ENCODE results near the gene ACAN. TPM values are rescaled to one million over a fixed set of nuclear protein-coding genes. Genes with fewer than 3 reads are reported as not detected.
A peak's percentile ranks its signal among the peaks of the same experiment; 100 is the strongest.

ACAN gene
- total and polyA plus RNA-seq, 10 of the 15 experiments (the other 5 are each of a cell fraction or from before 2014, with no cell fraction given): not detected

- Histone ChIP-seq H2AFZ (ENCODE audit: control insufficient read depth, low read depth, low read length) (no peak overlapping the region), H3K9ac (ENCODE audit: control insufficient read depth, insufficient read depth, low read length) (no peak overlapping the region), H3K79me2 (ENCODE audit: control insufficient read depth, insufficient read depth, low read length) (no peaks in the 10 kb centered on the region), H3K4me3 (no peak overlapping the region), H3K27ac (ENCODE audit: control insufficient read depth, insufficient read depth) (no peak overlapping the region), H3K4me2 (ENCODE audit: control insufficient read depth, insufficient read depth) (no peak overlapping the region), H3K27me3 (replicated peaks in 1 of 2; ENCODE audit: control insufficient read depth in 2 of 2, insufficient read depth in 2 of 2, low read length in 1 of 2) (no peaks in the 10 kb centered on the region; a peak in 2 of 4 replicates), H3K36me3 (ENCODE audit: control insufficient read depth in 2 of 2, insufficient read depth in 2 of 2, low read length in 1 of 2) (no peaks in the 10 kb centered on the region), H4K20me1 (ENCODE audit: control insufficient read depth, insufficient read depth) (no peaks in the 10 kb centered on the region), H3K9me3 (replicated peaks; ENCODE audit: control insufficient read depth, insufficient read depth, low read length) (no peaks in the 10 kb centered on the region), H3K4me1 (ENCODE audit: control insufficient read depth, insufficient read depth, low read length) (no peaks in the 10 kb centered on the region)
- in situ Hi-C loops (cut with MboI) (no loop called here), intact Hi-C loops (cut with micrococcal nuclease; ENCODE audit: unreplicated experiment) (no loop called here)
- no TSS peak for BruUV-seq (replicated peaks)
- CTCF ChIA-PET: no interaction called here
- SMC1A ChIA-PET (ENCODE audit: uncharacterized antibody, unreplicated experiment): interaction anchor here (0.6 kb wide), 1 partner anchor 18 kb away, joined by 3 read pairs; no protein-coding TSS in a partner anchor
- RAD21 ChIA-PET (ENCODE audit: unreplicated experiment): no interaction called here
- no peak for ATAC-seq
- WGBS (ENCODE audit: insufficient coverage, insufficient replicate concordance, low lambda C conversion rate, missing lambda C conversion rate): 0% methylated on average over 1 of the region's 1 CpG
- DNase-seq (ENCODE audit: low read depth, low spot score): no peak
- no peak for FAIRE-seq
- POLR2A ChIA-PET: no interaction called here
- TF ChIP-seq KAT2A (conservative IDR thresholded peaks at IDR 0.05; ENCODE audit: control insufficient read depth, low read depth, low read length): no peak
- TF ChIP-seq POU2F2 (IDR thresholded peaks at IDR 0.05; ENCODE audit: borderline replicate concordance, low read depth, low read length): peak; percentile 78; the same call in 1 of the 3 replicates
- TF ChIP-seq ZBTB40 (IDR thresholded peaks at IDR 0.05; ENCODE audit: borderline replicate concordance): peak; percentile 77
Observed at GRCh38 chr15:88841236-88841635, 38.0 kb downstream of the ACAN start.

- 19% methylated on average over 4 of the region's 4 CpGs for WGBS (ENCODE audit: insufficient coverage, insufficient replicate concordance, low lambda C conversion rate, missing lambda C conversion rate)
- Histone ChIP-seq H3K79me2 (ENCODE audit: control insufficient read depth, insufficient read depth, low read length) (no peaks in the 10 kb centered on the region), H3K4me2 (ENCODE audit: control insufficient read depth, insufficient read depth) (no peak overlapping the region), H4K20me1 (ENCODE audit: control insufficient read depth, insufficient read depth) (no peaks in the 10 kb centered on the region), H3K27me3 (replicated peaks in 1 of 2; ENCODE audit: control insufficient read depth in 2 of 2, insufficient read depth in 2 of 2, low read length in 1 of 2) (no peaks in the 10 kb centered on the region; a peak in 2 of 4 replicates), H3K27ac (ENCODE audit: control insufficient read depth, insufficient read depth) (no peak overlapping the region), H3K9me3 (replicated peaks; ENCODE audit: control insufficient read depth, insufficient read depth, low read length) (no peaks in the 10 kb centered on the region), H3K4me1 (ENCODE audit: control insufficient read depth, insufficient read depth, low read length) (no peaks in the 10 kb centered on the region), H3K9ac (ENCODE audit: control insufficient read depth, insufficient read depth, low read length) (no peak overlapping the region), H3K4me3 (no peak overlapping the region), H3K36me3 (ENCODE audit: control insufficient read depth in 2 of 2, insufficient read depth in 2 of 2, low read length in 1 of 2) (no peaks in the 10 kb centered on the region), H2AFZ (ENCODE audit: control insufficient read depth, low read depth, low read length) (no peak overlapping the region)
- intact Hi-C loops (cut with micrococcal nuclease; ENCODE audit: unreplicated experiment): no loop called here
- ChIA-PET CTCF (no interaction called here), SMC1A (ENCODE audit: uncharacterized antibody, unreplicated experiment) (no interaction called here), RAD21 (ENCODE audit: unreplicated experiment) (no interaction called here), POLR2A (no interaction called here)
- DNase-seq (ENCODE audit: low read depth, low spot score) (no peak), ATAC-seq (no peak), FAIRE-seq (no peak)
- in situ Hi-C loops (cut with MboI): no loop called here
- BruUV-seq (replicated peaks): no TSS peak
- no peak for TF ChIP-seq USF2 (IDR thresholded peaks at IDR 0.05; ENCODE audit: borderline replicate concordance, low read depth, low read length)
- TF ChIP-seq WRNIP1 (IDR thresholded peaks at IDR 0.05; ENCODE audit: borderline replicate concordance, low read depth, low read length): no peak
- TF ChIP-seq ZNF687 (IDR thresholded peaks at IDR 0.05): no peak
- no peak for TF ChIP-seq ATF7 (IDR thresholded peaks at IDR 0.05; ENCODE audit: low read depth)
- TF ChIP-seq NRF1 (conservative IDR thresholded peaks at IDR 0.05; ENCODE audit: low read depth, low read length): no peak
Observed at GRCh38 chr15:88842156-88842555, 38.9 kb downstream of the ACAN start.

All from GM12878 (cell line).